HG02588 (cell line): ENCODE measurements around the gene ARID5B.

ENCODE experiments used
- ATAC-seq: cut with Tn5 transposase; IDR thresholded peaks from one replicate; pipeline ENCODE4 v1.9.1; 2021; ENCODE audit warnings: mild to moderate bottlenecking, moderate library complexity; ENCODE audit not compliant: unreplicated experiment

ARID5B gene

GRCh38 chr10:61882621-61883370 lies 18.7 kb upstream of the ARID5B start:
- ATAC-seq = no peak

GRCh38 chr10:61883371-61884025 lies 18.0 kb upstream of the ARID5B start:
- ATAC-seq = no peak

- ATAC-seq = no peak
Observed at GRCh38 chr10:61887772-61888171, 13.7 kb upstream of the ARID5B start.

- no peak for ATAC-seq
Observed at GRCh38 chr10:61888744-61889143, 12.8 kb upstream of the ARID5B start.

GRCh38 chr10:61890430-61890829 lies 11.1 kb upstream of the ARID5B start:
- no peak for ATAC-seq

- ATAC-seq = no peak
Observed at GRCh38 chr10:61890881-61891409, 10.6 kb upstream of the ARID5B start.

GRCh38 chr10:61891906-61892585 lies 9.5 kb upstream of the ARID5B start:
- ATAC-seq = no peak

- no peak for ATAC-seq
Observed at GRCh38 chr10:61892961-61893360, 8.5 kb upstream of the ARID5B start.

GRCh38 chr10:61894133-61894532 lies 7.4 kb upstream of the ARID5B start:
- ATAC-seq = no peak

GRCh38 chr10:61895898-61896600 lies 5.5 kb upstream of the ARID5B start:
- ATAC-seq = no peak

GRCh38 chr10:61896854-61897661 lies 4.4 kb upstream of the ARID5B start:
- peak; percentile 70 for ATAC-seq

GRCh38 chr10:61897671-61898434 lies 3.6 kb upstream of the ARID5B start:
- ATAC-seq = no peak

GRCh38 chr10:61898435-61898778 lies 3.1 kb upstream of the ARID5B start:
- ATAC-seq = no peak

- ATAC-seq = no peak
Observed at GRCh38 chr10:61899069-61899531, 2.4 kb upstream of the ARID5B start.

GRCh38 chr10:61899663-61899996 lies 1.9 kb upstream of the ARID5B start:
- ATAC-seq = no peak

- peak; percentile 30 for ATAC-seq
Observed at GRCh38 chr10:61899997-61900828, 1.3 kb upstream of the ARID5B start.

GRCh38 chr10:61901829-61902444 lies 438 bp downstream of the ARID5B start:
- no peak for ATAC-seq

GRCh38 chr10:61902445-61903220 lies 1.1 kb downstream of the ARID5B start:
- ATAC-seq = no peak
